ENCODE data around the gene DIP2B. TPM values are rescaled to one million over a fixed set of nuclear protein-coding genes. Genes with fewer than 3 reads are reported as not detected.

DIP2B gene
- polyA plus RNA-seq, 2 of the 4 experiments (the other 2 are of a cell fraction) = 16.9 to 29.3 TPM

- H3K4me2 ChIP-seq = peak overlapping the region; percentile 84
- POLR2A ChIA-PET = no interaction called here
- H3K4me1 ChIP-seq = peaks cover 84% of the 10 kb centered on the region
- no peaks in the 10 kb centered on the region for H3K9me3 ChIP-seq
- DNase-seq (ENCODE audit: low read depth in 1 of 2, low spot score in 1 of 2) = no peak
- CTCF ChIA-PET = interaction anchor here (1.0 to 2.4 kb wide), 2 partner anchors 64 to 67 kb away, joined by 3 to 9 read pairs; partner anchors contain the start of gene DIP2B
- peak overlapping the region; percentile 85 to 91 for H3K27ac ChIP-seq
- no peak for FAIRE-seq
- ATAC-seq = no peak
- WGBS (ENCODE audit: missing lambda C conversion rate) = 93% methylated on average over 7 of the region's 7 CpGs
- no peak for TF ChIP-seq GATA3 (IDR thresholded peaks at IDR 0.05; ENCODE audit: borderline replicate concordance)
- H3K4me3 ChIP-seq = no peak overlapping the region
Observed at GRCh38 chr12:50571786-50572185, 67.0 kb downstream of the DIP2B start.

DNA sequence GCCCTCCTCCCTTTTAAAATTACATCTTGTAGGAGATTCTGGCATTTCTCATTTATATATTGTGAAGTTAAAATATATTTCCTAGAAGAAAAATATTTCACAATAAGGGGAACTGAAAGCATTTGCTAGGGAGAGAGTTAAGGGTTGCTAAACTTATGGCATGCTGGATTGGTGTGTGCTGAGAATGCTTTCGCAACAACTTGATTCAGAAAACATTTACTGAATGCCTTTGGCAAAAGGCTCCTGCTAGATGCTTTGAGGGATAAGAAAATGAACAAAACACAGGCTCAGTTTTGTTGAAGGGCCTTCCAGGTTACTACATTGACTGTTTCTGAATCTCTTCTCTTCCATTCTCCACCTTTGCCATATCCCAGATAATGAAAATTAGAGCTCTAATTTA, 67.5 kb downstream of the DIP2B start:
- 53% methylated on average over 1 of the region's 1 CpG for WGBS (ENCODE audit: missing lambda C conversion rate)
- Histone ChIP-seq H3K4me1 (peaks cover 82% of the 10 kb centered on the region), H3K4me3 (no peak overlapping the region), H3K4me2 (peak overlapping the region; percentile 84), H3K27ac (peak overlapping the region; percentile 85 to 91), H3K9me3 (no peaks in the 10 kb centered on the region)
- TF ChIP-seq RAD21 (conservative IDR thresholded peaks at IDR 0.05 in 1 of 2, IDR thresholded peaks at IDR 0.05 in 1 of 2) = peak in 1 of 2 experiments; percentile 13; a peak in 1 of 5 replicates
- TF ChIP-seq, protein P1, sequence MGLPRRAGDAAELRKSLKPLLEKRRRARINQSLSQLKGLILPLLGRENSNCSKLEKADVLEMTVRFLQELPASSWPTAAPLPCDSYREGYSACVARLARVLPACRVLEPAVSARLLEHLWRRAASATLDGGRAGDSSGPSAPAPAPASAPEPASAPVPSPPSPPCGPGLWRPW (IDR thresholded peaks at IDR 0.05) = peak; percentile 80
- TF ChIP-seq CEBPB (IDR thresholded peaks at IDR 0.05) = peak; percentile 98
- TF ChIP-seq, protein P2, sequence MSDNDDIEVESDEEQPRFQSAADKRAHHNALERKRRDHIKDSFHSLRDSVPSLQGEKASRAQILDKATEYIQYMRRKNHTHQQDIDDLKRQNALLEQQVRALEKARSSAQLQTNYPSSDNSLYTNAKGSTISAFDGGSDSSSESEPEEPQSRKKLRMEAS (IDR thresholded peaks at IDR 0.05) = peak; percentile 50; the same call in 1 of the 2 replicates
- no peak for TF ChIP-seq HMGXB4 (CRISPR knock-in tag; IDR thresholded peaks at IDR 0.05; ENCODE audit: borderline replicate concordance)
- TF ChIP-seq GATA3 (IDR thresholded peaks at IDR 0.05; ENCODE audit: borderline replicate concordance) = peak; percentile 74
- ChIA-PET CTCF (interaction anchor here (0.6 to 2.4 kb wide), 6 partner anchors 9 to 1459 kb away, joined by 3 to 9 read pairs (median 4); partner anchors contain the start of gene DIP2B), POLR2A (no interaction called here)
- FAIRE-seq (no peak), DNase-seq (ENCODE audit: low read depth in 1 of 2, low spot score in 1 of 2) (peak in 1 of 2 experiments; percentile 61), ATAC-seq (peak; percentile 66 to 72; a peak in 4 of 6 replicates)

- Histone ChIP-seq H3K4me1 (peaks cover 80% of the 10 kb centered on the region), H3K27ac (peak overlapping the region; percentile 85 to 91), H3K9me3 (no peaks in the 10 kb centered on the region), H3K4me3 (no peak overlapping the region), H3K4me2 (peak overlapping the region; percentile 84)
- FAIRE-seq = no peak
- TF ChIP-seq RAD21 (conservative IDR thresholded peaks at IDR 0.05 in 1 of 2, IDR thresholded peaks at IDR 0.05 in 1 of 2) = no peak
- no peak for TF ChIP-seq HEYL (CRISPR knock-in tag; IDR thresholded peaks at IDR 0.05)
- TF ChIP-seq MAFK (IDR thresholded peaks at IDR 0.05; ENCODE audit: partially characterized antibody) = no peak
- no peak for TF ChIP-seq ZFP36 (IDR thresholded peaks at IDR 0.05; ENCODE audit: borderline replicate concordance, partially characterized antibody)
- no peak for TF ChIP-seq SMC3 (IDR thresholded peaks at IDR 0.05)
- no peak for TF ChIP-seq HOXA7 (CRISPR knock-in tag; IDR thresholded peaks at IDR 0.05)
- TF ChIP-seq HOXB5 (CRISPR knock-in tag; IDR thresholded peaks at IDR 0.05) = no peak
- no peak for TF ChIP-seq ATOH8 (CRISPR knock-in tag; IDR thresholded peaks at IDR 0.05; ENCODE audit: low read depth)
- TF ChIP-seq CTCF (IDR thresholded peaks at IDR 0.05) = no peak
- TF ChIP-seq MYC (IDR thresholded peaks at IDR 0.05; ENCODE audit: borderline replicate concordance, low read length) = no peak
- no peak for TF ChIP-seq FOXS1 (CRISPR knock-in tag; IDR thresholded peaks at IDR 0.05)
- TF ChIP-seq NR3C1 (IDR thresholded peaks at IDR 0.05) = no peak
- TF ChIP-seq JUN (IDR thresholded peaks at IDR 0.05) = no peak
- peak; percentile 60 to 64; a peak in 5 of 6 replicates for ATAC-seq
- CTCF ChIA-PET = interaction anchor here (0.6 to 2.4 kb wide), 7 partner anchors 9 to 1459 kb away, joined by 3 to 9 read pairs (median 4); partner anchors contain the start of gene DIP2B
- POLR2A ChIA-PET = no interaction called here
- no peak for DNase-seq (ENCODE audit: low read depth in 1 of 2, low spot score in 1 of 2)
- WGBS (ENCODE audit: missing lambda C conversion rate) = 83% methylated on average over 3 of the region's 3 CpGs
Observed at GRCh38 chr12:50572760-50573159, 68.0 kb downstream of the DIP2B start.

Data from A549 (cell line).